GM19238 (cell line): ENCODE results near the gene SUPT5H.
"Not testable (repeated sequence)": the region's sequence is repeated elsewhere in the genome, so short reads cannot be mapped to it uniquely, and the experiment has no call there.

ENCODE experiments used
- DNase-seq: peaks from one replicate; pipeline ENCODE4 v3.0.0; 2011; ENCODE audit warnings: low spot score; ENCODE audit not compliant: insufficient read length

The SUPT5H gene

DNA sequence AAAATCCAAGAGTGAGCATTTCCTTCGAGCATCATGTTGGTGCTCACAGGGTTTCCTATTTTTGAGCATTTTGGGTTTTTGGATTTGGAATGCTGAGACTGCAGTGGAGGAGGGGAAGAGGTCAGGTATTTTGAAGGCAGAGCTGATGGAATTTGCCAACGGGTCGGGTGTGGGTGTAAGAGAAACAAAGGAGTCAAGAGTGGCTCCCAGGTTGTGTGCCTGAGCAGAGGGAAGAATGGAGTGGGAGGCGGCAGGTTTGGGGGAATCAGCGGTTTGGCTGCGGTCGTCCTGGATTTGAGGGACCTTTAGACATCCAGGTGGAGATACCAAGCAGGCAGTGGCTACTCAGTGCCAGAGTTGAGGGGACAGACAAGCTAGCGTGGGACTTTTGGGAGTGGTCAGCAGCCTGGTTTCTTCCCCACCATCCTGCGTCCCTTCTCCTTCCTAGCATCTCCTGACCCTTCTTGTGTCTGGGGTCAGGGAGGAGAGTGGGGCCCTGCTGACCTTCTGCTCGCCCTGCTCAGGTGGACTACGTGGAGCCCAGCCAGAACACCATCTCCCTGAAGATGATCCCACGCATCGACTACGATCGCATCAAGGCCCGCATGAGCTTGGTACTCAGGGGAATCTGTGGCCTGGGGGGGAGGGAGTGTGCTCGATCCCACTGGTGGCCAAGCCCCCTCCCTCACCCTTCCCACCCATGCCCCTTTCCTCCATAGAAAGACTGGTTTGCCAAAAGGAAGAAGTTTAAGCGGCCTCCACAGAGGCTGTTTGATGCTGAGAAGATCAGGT is 20.8 kb downstream of the SUPT5H start:
- no peak for DNase-seq

DNA sequence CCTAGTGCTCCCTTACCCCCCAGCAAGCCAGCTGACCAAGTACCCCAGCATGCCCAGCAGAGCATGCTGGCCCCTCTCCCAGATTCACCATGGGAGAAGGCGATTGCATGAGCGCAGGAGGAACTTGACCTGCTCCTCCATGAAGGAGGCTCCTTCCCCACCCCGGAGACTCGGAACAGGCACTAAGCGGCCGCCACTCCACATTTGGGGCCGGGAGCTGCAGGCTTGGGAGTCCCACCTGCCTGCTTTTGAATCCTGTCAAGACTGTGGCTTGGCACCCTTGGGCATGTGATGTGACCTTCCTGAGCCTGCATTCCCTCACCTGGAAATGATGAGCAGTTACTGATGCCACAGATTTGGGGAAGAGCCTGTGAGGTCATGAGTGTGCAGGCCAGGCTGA is 22.6 kb downstream of the SUPT5H start:
- DNase-seq, result no peak

DNA sequence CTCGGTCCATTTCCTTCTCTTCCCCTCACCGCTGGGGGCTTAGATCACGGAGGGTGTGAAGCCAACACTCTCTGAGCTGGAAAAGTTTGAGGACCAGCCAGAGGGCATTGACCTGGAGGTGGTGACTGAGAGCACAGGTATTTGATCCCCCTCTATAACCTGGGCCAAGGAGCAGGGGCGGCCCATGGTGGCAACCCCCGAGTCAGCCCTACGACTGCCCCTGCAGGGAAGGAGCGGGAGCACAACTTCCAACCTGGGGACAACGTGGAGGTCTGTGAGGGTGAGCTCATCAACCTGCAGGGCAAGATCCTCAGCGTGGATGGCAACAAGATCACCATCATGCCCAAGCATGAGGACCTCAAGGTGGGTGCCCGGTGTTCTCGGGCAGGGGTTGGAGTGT is 23.7 kb downstream of the SUPT5H start:
- DNase-seq, result no peak

DNA sequence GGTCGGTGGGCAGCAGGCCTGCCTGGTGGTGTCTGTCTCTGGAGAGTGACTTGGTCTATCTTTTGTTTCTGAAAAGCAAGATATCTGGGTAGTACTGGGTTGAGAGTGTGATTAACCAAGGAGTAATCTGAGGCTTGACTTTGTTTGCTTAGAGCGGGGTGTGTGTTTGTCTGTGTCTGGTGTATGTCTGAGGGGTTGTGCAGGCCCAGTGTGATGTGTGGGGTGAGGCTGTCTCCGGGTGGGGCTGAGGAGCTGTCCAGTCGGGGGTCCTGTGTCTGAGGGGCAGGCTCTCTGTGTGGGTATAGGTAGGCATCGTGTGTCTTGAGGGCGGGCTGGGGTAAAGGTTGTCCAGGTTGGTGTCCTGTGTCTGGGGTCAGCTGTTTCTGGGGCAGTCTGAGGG is 24.2 kb downstream of the SUPT5H start:
- no peak for DNase-seq

DNA sequence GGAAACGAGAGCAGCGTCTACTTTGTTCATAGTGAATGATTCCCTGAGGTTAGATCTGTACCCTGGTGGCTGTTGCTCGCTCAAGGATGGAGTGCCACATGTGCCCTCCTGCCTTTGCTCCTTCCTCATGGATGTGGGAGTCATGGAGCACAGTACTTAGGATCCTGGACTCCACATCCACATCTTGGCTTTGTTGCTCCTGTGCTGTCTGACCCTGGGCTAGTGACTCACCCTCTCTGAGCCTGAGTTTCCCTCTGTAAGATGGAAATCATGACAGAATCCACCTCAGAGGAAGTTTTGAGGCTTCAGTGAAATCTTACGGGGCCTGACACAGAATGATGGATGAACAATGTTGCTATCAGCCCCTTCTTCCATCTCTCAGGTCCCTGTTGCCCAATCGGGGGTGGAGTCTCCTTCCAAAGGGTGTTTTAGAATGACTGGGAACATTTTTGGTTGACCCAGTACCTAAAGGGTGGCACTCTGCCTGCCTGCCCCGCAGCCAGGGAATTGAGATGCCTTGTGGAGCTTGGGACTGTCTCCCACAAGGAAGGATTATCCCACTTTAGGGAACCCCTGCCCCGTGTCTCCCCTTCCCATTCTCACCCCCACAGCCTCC is 25.4 kb downstream of the SUPT5H start:
- DNase-seq, result no peak

DNA sequence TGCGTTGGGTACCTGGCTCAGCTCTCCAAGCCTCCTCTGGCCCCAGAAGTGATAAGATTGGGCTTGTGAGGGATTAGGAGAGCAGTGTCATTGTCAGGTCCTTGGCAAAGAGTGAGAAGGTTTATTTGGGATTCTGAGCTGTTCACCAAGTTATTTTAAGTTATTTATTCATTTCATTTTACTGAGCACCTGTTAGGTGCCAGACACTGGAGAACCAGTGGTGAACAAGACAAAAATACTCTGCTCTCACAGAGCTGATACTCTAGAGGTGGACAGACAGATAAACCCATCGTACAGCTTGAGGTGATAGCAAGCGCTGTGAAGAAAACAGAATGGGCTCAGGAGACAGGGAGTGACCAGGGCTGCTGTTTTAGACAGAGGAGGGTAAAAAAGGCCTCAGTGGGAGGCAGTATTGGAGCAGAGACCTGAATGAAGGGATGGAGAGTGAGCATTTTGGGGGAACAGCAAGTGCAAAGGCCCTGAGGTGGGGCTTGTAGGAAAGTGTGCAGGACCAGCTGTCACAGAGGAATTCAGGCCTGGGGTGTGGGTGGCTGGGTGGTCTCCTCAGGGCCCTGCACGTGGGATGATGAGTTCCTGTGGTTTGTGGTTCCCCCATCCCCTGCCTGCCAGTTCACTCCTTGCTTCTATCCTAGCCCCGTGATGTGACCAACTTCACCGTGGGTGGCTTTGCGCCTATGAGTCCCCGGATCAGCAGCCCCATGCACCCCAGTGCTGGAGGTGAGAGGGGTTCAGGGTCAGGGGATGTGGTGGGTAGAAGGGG is 26.6 kb downstream of the SUPT5H start:
- DNase-seq, result no peak

DNA sequence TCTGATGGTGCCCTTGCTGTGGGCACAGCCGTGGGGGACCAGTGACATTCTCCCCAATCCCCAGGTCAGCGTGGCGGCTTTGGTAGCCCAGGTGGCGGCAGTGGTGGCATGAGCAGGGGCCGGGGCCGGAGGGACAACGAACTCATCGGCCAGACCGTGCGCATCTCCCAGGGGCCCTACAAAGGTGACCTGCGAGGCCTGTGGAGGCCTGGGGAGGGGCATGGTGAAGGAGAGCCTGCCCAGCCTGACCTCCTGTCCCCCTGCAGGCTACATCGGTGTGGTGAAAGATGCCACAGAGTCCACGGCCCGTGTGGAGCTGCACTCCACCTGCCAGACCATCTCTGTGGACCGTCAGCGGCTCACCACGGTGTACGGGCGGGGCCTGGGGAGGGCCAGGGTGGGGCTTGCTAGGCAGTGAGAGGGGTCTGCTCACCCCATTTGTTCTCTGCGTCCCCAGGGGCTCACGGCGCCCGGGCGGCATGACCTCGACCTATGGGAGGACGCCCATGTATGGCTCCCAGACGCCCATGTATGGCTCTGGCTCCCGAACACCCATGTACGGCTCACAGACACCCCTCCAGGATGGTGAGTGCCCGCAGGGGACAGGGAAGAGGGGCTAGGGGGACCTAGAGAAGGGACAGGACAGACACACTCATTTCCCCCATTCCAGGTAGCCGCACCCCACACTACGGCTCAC is 27.5 kb downstream of the SUPT5H start:
- no peak for DNase-seq

DNA sequence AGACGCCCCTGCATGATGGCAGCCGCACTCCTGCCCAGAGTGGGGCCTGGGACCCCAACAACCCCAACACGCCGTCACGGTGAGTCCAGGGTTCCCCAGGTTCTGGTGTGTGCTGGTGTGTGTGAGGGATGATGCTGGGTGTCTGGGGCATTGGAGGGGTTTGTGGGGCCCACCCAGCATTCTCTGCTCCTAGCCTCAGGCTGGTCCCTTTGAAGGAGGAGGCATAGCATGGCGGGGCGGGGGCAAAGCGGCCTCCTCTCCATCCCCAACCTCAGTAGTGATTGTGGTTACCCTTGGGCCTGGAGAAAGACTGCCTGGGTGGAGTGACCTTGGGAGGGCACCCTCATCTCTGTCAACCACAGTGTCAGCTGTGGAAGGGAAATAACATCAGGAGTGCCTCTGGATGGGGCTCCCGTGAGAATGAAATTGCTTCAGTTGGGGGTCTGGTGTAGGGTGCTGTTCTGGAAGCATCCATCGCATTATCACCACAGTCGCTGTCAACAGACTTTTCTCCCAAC is 28.1 kb downstream of the SUPT5H start:
- no peak for DNase-seq

DNA sequence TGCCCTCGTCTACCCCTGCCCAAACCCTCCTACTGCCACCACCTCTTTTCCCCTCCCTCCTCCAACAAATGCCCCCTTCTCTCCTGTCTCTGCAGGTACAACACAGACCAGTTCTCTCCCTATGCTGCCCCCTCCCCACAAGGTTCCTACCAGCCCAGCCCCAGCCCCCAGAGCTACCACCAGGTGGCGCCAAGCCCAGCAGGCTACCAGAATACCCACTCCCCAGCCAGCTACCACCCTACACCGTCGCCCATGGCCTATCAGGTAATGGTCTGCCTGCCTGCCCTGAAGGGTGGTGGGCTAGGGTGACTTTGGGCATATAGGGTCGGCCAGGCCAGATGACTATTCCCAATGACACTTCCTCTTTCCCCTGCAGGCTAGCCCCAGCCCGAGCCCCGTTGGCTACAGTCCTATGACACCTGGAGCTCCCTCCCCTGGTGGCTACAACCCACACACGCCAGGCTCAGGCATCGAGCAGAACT is 28.8 kb downstream of the SUPT5H start:
- peak; percentile 53 for DNase-seq

DNA sequence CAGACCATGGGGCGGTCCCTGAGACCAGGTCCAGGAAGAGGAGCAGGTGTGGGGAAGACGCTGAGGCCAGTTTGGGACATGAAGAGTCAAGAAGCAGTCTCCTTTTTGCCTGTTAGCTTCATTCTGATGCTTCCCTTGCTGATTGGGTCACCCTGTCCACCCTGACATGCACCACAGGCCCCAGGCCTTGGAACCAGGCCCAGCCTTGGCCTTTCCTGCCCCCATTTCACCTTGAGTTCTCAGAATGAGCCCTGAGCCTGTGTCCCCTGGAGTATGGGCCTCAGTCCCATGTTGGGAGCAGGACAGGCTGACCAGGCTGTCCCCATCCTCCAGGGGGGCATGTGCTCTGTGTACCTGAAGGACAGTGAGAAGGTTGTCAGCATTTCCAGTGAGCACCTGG is 30.4 kb downstream of the SUPT5H start:
- DNase-seq, result no peak

DNA sequence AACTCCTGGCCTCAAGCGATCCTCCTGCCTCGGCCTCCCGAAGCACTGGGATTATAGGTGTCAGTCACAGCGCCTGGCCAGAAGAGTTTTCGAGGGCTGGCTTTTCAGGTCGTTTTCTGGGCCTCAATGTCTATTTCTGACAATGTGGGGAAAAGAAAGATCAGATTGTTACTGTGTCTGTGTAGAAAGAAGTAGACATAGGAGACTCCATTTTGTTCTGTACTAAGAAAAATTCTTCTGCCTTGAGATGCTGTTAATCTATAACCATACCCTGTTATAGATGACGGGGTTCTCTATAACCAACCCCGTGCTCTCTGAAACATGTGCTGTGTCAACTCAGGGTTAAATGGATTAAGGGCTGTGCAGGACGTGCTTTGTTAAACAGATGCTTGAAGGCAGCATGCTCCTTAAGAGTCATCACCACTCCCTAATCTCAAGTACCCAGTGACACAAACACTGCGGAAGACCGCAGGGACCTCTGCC is 34.0 kb downstream of the SUPT5H start:
- DNase-seq, result not testable (repeated sequence)

DNA sequence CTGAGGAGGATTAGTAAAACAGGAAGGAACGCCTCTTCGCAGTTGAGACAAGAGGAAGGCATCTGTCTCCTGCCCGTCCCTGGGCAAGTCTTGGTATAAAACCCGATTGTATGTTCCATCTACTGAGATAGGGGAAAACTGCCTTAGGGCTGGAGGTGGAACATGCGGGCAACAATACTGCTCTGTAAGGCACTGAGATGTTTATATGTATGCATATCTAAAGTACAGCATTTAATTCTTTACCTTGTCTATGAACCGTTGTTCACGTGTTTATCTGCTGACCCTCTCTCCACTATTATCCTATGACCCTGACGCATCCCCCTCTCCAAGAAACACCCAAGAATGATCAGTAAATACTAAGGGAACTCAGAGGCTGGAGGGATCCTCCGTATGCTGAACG is 34.5 kb downstream of the SUPT5H start:
- DNase-seq, result no peak

DNA sequence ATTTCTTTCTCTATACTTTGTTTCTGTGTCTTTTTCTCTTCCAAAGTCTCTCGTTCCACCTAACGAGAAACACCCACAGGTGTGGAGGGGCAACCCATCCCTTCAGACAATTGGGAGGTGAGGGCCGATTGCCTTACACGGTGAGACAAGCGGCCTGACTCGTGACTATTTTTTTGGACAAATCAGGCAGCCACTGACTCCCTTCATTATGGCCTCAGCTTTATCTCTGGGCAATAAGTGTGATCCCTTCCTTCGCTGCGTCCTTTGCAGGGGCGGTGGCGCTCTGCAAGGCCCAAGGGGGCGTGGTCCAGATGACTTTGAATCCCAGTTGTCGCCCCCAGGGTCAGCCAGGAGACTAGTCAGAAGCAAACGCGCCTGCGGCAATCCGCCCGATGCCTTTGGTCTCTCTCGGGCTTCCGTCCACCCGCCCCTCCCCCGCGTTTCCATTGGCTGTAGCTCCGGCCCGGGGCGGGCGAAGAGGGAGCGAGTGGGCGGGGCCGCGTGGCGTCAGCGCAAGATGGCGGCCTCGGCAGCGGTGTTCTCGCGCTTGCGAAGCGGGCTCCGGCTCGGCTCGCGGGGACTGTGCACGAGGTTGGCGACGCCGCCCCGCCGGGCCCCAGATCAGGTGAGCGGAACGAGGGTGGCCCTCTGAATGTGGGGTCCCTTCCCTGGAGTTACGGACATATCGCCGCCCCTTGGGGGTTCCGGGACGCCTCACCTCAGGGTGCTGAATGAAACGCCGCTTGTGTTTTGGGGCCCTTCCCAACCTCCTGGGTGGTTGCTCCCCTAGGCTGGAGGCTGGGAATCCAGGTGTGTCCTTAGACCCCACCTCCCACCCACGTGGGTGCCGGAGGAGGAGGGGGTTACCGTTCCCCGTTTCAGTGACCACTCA is 35.2 kb downstream of the SUPT5H start, which contains the start of gene TIMM50:
Gene TIMM50, plus strand, starts transcription at position 502 of the 892 bp plus-strand sequence. Its CDS starts 16 bp downstream, at position 518.
- DNase-seq, result peak; percentile 90

DNA sequence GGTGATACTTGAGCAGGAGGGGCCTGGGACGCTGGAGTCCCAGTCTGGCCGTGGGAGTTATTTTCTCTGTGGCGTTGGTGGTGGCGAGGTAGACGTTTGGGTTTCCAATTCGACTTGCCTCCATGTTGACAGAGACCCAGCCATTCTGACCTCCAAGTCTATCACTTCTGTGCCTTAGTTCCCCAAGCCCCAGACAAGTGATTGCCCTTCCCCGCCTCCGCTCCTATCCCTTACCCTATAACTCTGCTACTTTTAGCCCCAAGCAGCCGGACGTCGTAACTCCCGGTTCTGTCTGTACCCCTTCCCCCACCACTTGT is 35.8 kb downstream of the SUPT5H start:
- DNase-seq, result no peak

DNA sequence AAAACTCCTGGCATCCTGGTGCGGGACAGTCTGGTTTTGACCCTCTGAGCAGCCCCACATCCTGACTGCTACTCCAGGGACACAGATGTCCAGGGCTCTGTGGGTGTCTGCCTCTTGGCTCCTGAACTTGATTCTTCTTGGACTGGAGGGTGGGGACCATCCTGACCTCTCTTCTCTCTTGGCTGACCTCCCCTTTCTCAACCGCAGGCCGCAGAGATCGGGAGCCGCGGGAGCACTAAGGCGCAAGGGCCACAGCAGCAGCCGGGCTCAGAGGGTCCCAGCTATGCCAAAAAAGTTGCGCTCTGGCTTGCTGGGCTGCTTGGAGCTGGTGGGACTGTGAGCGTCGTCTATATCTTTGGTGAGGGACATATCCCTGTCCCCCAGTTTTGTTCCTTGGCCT is 36.3 kb downstream of the SUPT5H start:
- no peak for DNase-seq

DNA sequence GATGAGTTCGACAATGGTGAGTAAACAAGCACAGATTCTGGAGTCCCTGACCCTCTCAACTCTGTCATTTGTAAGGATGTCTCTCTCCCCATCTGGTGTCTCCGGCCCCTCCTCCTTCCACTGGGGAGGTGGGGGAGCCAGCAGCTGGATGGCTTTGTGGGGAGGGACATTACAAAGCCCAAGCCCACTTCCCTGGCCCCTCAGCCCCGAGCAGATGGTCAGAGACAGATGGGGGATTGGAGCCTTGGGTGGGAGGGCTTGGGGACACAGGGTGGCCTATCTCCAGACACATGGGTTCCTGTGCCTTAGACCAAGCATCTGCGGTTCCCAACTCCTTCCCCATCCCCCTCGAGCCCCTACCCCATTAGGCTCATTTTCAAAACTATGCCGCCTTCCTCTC is 37.8 kb downstream of the SUPT5H start:
- DNase-seq, result no peak

DNA sequence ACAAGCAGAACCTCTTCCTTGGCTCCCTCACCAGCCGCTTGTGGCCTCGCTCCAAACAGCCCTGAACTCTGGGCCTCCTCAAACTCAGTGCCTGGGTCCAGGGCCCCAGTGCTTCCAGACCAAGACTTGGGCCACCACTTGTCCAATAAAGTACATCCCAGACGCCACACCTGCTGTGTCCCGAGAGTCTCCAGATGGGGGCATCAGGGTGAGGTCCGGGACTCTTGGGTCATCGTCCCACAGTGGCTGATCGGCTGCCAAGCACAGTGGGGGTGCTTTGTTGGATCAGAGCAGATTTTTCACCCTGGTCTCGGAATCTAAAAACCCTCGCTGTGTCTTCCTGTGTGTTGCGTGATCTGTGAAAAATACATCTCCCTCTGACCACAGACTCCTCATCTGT is 44.4 kb downstream of the SUPT5H start:
- no peak for DNase-seq

DNA sequence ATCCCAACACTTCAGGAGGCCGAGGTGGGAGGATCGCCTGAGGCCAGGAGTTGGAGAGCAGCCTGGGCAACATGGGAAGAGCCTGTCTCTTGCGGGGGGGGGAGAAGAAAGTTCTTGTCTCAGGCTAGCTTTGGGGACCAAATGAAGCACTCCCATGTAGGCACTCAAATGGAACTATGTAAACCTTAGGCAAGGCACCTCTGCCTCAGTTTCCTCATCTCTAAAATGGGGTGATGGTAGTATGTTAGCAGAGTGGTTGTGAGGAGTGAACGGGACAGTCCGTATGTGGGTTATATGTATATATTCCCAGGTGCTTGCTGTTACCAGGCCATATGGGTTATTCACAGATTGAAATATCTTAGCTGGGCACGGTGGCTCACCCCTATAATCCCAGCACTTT is 46.8 kb downstream of the SUPT5H start:
- no peak for DNase-seq

DNA sequence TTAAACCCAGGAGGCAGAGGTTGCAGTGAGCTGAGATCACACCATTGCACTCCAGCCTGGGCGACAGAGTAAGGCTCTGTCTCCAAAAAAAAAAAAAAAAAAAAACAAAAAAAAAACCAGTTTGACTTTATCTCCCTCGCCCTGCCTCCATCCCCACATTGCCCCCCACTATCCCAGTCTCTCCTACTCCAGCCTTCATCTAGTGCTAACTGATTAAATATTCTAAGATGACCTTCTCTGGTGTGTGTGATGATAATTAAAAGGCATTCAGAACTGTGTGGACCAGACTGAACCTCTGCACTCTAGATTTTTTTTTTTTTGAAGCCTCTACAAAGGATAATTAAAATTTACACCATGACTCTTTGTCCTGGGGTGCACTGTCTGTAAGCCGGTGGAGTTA is 47.4 kb downstream of the SUPT5H start:
- no peak for DNase-seq

DNA sequence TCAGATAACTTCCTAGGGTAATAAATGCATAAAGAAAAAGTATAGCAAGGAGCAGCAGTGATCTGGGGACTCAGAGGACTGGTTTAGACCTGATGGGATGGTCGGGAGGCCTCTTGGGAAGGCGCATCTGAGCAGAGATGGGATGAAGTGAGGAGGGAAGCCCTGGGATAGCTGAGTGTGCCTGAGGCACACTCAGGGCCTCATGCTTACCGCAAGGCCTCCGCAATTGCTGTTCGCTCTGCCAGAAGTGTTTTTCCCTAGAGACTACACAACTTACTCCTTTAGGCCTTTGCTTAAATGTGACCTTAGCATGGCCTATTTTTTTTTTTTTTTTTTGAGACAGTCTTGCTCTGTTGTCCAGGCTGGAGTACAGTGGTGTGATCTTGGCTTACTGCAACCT is 49.3 kb downstream of the SUPT5H start:
- no peak for DNase-seq
